ENCODE measurements around the gene SCPEP1.

SCPEP1 gene

DNA sequence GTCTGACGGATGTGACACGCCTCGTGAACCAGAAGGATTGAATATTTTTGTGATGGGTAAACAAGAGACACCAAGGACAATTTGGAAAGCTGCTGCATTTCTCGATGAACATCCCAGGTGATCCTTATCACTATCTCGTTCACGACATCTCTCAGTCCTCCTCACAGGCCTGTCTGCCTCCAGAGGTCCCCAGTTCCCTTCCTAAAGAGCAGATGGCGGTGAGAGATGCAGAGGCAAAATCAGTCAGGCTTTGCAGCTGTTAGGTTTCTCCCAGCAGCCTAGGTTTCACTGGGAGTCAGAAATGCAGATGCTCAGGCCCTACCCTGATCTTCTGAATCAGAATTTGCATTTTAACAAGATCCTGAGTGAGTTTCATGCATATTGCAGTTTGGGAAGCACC is 23.6 kb downstream of the SCPEP1 start:
- H3K4me3 ChIP-seq (ENCODE audit: low read depth, low read length), result no peak overlapping the region
- no peak for TF ChIP-seq CTCF (IDR thresholded peaks at IDR 0.05; ENCODE audit: insufficient read depth, low read depth, low read length, missing control alignments)
- DNase-seq (ENCODE audit: low read depth), result no peak

- DNase-seq (ENCODE audit: low read depth), result no peak
- TF ChIP-seq CTCF (IDR thresholded peaks at IDR 0.05; ENCODE audit: insufficient read depth, low read depth, low read length, missing control alignments), result no peak
- no peak overlapping the region for H3K4me3 ChIP-seq (ENCODE audit: low read depth, low read length)
Measured at GRCh38 chr17:57002904-57003303, 25.0 kb downstream of the SCPEP1 start.

DNA sequence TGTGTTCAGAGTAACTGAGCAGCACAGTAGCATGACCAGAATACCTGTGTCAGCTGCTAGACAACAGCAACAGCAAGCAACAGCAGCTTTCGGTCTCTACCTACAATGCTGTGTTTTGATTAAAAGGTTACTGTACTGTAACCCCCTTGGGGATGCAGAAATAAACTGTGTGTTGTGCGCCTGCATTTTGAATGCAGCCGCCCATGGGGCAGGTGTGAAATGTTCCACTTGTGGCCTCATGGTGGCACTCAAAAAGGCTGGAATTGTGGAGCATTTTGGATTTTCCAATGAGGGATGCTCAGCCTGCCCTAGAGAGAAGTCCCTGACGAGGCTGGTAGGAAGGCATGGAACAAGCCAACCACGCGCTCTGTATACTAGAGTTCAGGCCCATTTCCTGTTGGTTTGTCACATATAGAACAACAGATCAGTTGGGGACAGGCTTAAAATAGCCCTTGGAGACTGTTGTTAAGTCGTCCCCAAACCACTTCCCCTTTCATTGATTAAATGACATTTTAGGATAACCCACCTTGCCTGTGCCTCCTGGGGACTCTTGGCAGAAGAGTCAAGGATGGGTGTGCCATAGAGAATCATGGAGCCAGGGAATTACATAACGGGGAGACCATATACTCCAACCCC is 27.1 kb downstream of the SCPEP1 start:
- DNase-seq (ENCODE audit: low read depth), result peak; percentile 87
- peak overlapping the region; percentile 5 for H3K4me3 ChIP-seq (ENCODE audit: low read depth, low read length)
- peak; percentile 12 for TF ChIP-seq CTCF (IDR thresholded peaks at IDR 0.05; ENCODE audit: insufficient read depth, low read depth, low read length, missing control alignments)

DNA sequence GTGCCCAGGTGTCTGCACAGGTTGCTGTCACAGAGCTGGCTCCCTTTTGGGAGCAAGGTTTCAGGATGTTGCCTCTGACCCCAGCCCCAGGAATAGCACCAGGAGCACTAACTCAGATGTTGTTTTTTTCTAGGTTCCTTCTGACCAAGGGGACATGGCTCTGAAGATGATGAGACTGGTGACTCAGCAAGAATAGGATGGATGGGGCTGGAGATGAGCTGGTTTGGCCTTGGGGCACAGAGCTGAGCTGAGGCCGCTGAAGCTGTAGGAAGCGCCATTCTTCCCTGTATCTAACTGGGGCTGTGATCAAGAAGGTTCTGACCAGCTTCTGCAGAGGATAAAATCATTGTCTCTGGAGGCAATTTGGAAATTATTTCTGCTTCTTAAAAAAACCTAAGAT is 28.1 kb downstream of the SCPEP1 start:
- H3K4me3 ChIP-seq (ENCODE audit: low read depth, low read length), result no peak overlapping the region
- TF ChIP-seq CTCF (IDR thresholded peaks at IDR 0.05; ENCODE audit: insufficient read depth, low read depth, low read length, missing control alignments), result no peak
- no peak for DNase-seq (ENCODE audit: low read depth)

DNA sequence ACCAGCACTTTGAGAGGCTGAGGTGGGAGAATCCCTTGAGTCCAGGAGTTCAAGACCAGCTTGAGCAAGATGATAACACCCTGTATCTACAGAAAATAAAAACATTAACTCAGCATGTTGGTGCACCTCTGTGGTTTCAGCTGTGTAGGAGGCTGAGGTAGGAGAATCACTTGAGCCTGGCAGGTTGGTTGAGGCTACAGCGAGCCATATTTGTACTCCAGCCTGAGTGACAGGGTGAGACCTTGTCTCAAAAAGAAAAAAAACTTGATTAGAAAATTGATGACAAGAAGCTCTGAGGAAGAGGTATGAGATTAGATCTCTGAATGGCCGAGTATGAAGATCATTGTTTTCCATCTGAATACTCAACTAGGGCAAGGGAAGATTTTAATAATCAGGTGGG is 31.0 kb downstream of the SCPEP1 start:
- TF ChIP-seq CTCF (IDR thresholded peaks at IDR 0.05; ENCODE audit: insufficient read depth, low read depth, low read length, missing control alignments), result no peak
- DNase-seq (ENCODE audit: low read depth), result no peak
- no peak overlapping the region for H3K4me3 ChIP-seq (ENCODE audit: low read depth, low read length)

GRCh38 chr17:57009737-57010445 is 32.0 kb downstream of the SCPEP1 start:
- no peak overlapping the region for H3K4me3 ChIP-seq (ENCODE audit: low read depth, low read length)
- peak; percentile 76 for DNase-seq (ENCODE audit: low read depth)
- TF ChIP-seq CTCF (IDR thresholded peaks at IDR 0.05; ENCODE audit: insufficient read depth, low read depth, low read length, missing control alignments), result peak; percentile 76
